Activated CD4-positive, alpha-beta T cell treated with anti-CD3 and anti-CD28 coated beads, Interleukin-2, amount 50 U/mL, for 4 hours (primary cell): ENCODE results near the gene ZNF438.
"Not testable (repeated sequence)": the region's sequence is repeated elsewhere in the genome, so short reads cannot be mapped to it uniquely, and the experiment has no call there.

Experiments used
- DNase-seq, 2 experiments: peaks; one replicate each; pipeline ENCODE4 v3.0.0-alpha.2; 2020

Gene ZNF438

GRCh38 chr10:30929311-30929729 lies 102.3 kb downstream of the ZNF438 start:
- DNase-seq, result not testable (repeated sequence)

DNA sequence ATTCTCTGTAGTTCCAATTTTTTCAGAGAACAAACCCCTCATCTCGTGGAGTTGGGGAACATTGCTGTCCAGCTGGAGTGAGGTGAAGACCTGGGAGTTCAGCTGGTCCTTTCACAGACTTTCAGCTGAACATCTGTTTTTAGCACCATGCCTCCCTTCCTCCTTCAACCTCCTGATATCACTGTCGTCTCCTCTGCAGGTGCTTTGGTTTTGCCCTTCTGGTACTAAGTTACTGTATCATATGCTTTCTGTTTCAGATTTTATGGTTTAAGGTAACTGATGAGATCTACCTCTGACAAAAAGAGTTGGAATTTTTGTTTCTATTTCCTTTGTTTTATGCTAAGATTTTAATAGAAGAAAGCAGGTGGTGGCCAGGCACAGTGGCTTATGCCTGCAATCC lies 102.9 kb downstream of the ZNF438 start:
- DNase-seq, result no peak

- no peak for DNase-seq
Observed at GRCh38 chr10:30918651-30919050, 113.0 kb downstream of the ZNF438 start.

DNA sequence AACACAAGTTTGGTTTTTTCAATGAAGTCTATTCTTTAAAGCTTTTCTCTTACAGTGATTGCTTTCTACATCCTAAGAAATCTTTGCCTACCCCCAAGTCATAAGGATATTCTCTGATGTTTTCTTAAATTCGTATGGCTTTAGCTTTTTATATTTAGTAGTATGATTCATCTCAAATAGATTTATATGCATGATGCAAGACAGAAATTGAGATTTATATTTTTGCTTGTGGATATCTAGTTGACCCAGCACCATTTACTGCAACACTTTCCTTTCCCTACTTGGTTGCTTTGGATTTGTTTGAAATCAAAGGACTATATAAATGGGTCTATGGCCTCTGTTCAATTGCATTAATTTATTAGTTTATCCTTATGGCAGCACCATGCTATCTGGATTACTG lies 113.9 kb downstream of the ZNF438 start:
- DNase-seq, result no peak

DNA sequence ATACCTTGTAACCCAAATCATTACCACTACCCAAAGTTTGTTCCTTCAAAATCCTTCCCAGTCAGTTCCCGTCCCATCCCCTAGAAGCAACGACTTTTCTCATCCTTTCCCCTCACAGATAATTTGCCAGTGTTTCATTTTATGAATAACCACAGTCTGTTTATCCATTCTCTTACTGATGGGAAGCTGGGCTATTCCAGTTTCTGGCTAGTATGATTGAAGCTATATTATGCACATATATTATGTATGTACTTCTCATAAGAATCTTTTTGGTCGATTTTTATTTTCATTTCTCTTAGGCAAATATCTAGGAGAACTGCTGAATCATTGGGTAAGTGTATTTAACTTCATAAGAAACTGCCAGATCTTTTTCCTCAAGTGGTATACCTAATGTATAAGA lies 114.6 kb downstream of the ZNF438 start:
- no peak for DNase-seq

- DNase-seq, result no peak
Observed at GRCh38 chr10:30915146-30915545, 116.5 kb downstream of the ZNF438 start.

DNA sequence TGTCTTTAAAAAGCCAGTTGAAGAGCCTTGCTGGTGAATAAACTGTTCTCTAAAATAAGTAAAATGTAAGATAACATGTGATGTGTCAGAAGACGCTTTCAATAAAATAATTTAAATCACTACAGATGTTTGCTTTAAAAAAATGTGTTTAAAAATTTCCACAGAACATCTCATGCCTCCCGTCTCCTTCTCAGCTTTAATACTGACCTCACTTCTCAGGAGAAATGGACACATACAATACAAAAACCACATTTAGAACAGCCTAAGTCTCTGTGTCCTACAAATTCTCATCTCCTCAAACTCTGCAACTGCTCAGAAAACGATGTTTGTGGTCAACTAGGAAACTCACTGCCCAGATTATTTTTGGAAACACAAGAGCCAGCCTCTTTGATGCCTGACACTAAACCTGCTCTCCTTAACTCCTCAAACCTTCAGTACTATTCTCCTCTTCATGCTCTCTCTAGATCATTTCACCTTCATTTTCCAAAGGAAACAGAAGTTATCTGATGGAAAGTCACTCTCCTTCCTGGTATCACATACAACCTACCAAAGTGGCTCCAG lies 120.3 kb downstream of the ZNF438 start:
- DNase-seq, result no peak

- no peak for DNase-seq
Observed at GRCh38 chr10:30903397-30904138, 128.1 kb downstream of the ZNF438 start.

- DNase-seq, result no peak
Observed at GRCh38 chr10:30902621-30903396, 128.9 kb downstream of the ZNF438 start.

GRCh38 chr10:30901487-30901886 lies 130.2 kb downstream of the ZNF438 start:
- not testable (repeated sequence) for DNase-seq

GRCh38 chr10:30898964-30899363 lies 132.7 kb downstream of the ZNF438 start:
- no peak for DNase-seq

- DNase-seq, result no peak
Observed at GRCh38 chr10:30897547-30897946, 134.1 kb downstream of the ZNF438 start.

DNA sequence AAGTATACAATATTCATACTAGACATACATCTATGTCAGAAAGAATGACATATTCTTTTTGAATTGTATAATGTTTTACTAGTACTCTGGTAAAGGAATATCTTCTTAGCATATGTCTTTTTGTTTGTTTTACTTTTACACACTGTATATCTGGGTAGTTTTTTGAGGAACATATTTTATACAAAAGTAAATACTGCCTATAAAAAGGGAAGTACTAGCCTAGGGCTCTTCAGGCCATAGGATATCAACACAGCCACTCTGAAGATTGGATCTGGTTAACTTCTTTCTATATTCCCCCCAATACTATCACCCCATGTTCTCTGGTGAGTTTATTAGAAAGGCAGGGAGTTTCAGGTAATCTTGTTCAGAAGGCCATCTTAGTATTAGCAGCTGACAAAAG lies 134.6 kb downstream of the ZNF438 start:
- DNase-seq, result no peak

GRCh38 chr10:30894221-30894620 lies 137.4 kb downstream of the ZNF438 start:
- no peak for DNase-seq

DNA sequence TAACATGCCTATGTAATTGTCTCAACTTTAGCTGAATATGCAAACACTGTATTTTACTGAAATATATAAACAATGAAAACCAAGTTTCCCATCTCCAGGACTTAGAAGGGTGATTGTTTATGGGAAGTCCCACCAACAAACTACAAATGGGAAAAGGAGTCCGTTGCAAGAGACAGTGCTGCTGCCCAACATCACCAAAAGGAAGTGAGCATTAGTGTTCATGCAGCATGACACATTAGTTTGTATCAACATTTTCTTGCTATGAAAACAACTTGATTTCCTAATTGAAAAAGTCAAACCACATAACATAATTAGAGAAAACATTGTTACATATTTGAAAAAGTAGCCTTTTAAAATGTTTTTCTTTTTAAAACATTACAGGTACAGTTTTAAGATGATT lies 138.5 kb downstream of the ZNF438 start:
- DNase-seq, result no peak

- DNase-seq, result no peak
Observed at GRCh38 chr10:30887839-30888238, 143.8 kb downstream of the ZNF438 start.

- no peak for DNase-seq
Observed at GRCh38 chr10:30885423-30885822, 146.2 kb downstream of the ZNF438 start.

DNA sequence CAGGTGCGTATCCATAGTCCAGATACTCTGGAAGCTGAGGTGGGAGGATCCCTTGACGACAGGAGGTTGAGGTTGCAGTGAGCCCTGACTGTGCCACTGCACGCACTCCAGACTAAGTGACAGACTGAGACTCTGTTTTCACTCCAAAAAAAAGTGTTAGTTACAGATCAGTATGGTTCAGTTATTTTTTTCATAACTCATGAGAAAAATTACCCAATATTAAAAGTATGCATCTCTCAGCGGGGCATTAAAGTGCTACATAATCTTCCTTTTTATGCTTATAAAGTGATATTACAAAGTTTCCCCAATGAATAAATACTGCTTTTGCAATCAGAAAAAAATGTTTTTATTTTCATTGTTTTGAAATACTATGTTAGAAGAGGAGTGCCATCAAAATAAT lies 147.9 kb downstream of the ZNF438 start:
- no peak for DNase-seq

- DNase-seq, result no peak
Observed at GRCh38 chr10:30883116-30883515, 148.5 kb downstream of the ZNF438 start.

DNA sequence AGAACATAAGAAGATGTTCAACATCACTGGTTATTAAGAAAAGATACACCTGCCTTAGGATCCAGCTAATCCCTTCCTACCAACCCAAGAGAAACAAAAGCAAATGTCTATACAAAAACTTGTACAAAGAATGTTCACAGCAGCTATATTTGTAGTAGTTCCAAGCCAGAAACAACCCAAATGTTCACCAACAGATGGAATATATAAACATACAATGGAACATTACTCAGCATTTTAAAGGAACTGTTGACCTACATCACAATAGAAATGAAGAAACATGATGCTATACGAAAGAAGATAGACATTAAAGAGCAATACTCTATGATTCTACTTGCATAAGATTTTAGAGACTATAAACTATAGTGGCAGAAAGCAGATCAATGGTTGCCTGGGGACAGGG lies 149.4 kb downstream of the ZNF438 start:
- no peak for DNase-seq

- DNase-seq, result no peak
Observed at GRCh38 chr10:30878920-30879319, 152.7 kb downstream of the ZNF438 start.

GRCh38 chr10:30877111-30877510 lies 154.6 kb downstream of the ZNF438 start:
- no peak for DNase-seq

- DNase-seq, result no peak
Observed at GRCh38 chr10:30873411-30873810, 158.3 kb downstream of the ZNF438 start.

GRCh38 chr10:30870896-30871295 lies 160.8 kb downstream of the ZNF438 start:
- no peak for DNase-seq
